Uterus (tissue), 2 donors: ENCODE measurements around the gene RPL27A.

Experiments used
- CTCF ChIP-seq, 4 experiments: fragments of 200-600 bp in 2 of 4; fragments of 450-650 bp in 2 of 4; sonication (generic) in 2 of 4; IDR thresholded peaks; one replicate each; pipeline ENCODE4 v1.5.1; 2016 to 2019; ENCODE audit warnings: antibody characterized with exemption in 4 of 4, mild to moderate bottlenecking in 2 of 4, moderate library complexity in 1 of 4
- POLR2A ChIP-seq, 2 donors: fragments of 450-650 bp; IDR thresholded peaks; one replicate each; pipeline ENCODE4 v1.6.1; 2016; ENCODE audit warnings: antibody characterized with exemption in 2 of 2, mild to moderate bottlenecking in 1 of 2, moderate library complexity in 1 of 2

- no peak for TF ChIP-seq CTCF (IDR thresholded peaks at IDR 0.05)
- TF ChIP-seq POLR2A (IDR thresholded peaks at IDR 0.05), result no peak
These were observed 35.5 kb downstream of the RPL27A start for GRCh38 chr11:8717876-8718753.
